Adipose tissue (tissue), 3 donors: ENCODE results near the gene HAO1. TPM values are rescaled to one million over a fixed set of nuclear protein-coding genes. Genes with fewer than 3 reads are reported as not detected.
"Not testable (repeated sequence)": the region's sequence is repeated elsewhere in the genome, so short reads cannot be mapped to it uniquely, and the experiment has no call there.

ENCODE experiments used
- H3K27ac ChIP-seq: one replicate; pipeline ENCODE4 v1.5.1; 2013; ENCODE audit warnings: low read depth, low read length
- WGBS, 3 donors: extraction: QIAGEN DNeasy Blood & Tissue Kit; methylation state at CpG; one replicate each; pipeline ENCODE4 v1.1.7; 2013; 5-methylcytosine and 5-hydroxymethylcytosine counted together
- polyA plus RNA-seq, 3 donors: library from polyadenylated mRNA; stranded (reverse); fragments of 200-250 nt; gene quantifications; one replicate each; pipeline ENCODE4 v1.2.3, GENCODE V29; 2013
- donor health status: healthy with polysubstance abuse.
- donor health status: Bipolar disorder and iron deficiency.
- donor health status: healthy.

HAO1 gene
- polyA plus RNA-seq, 3 donors, result not detected

GRCh38 chr20:7882076-7882475 lies 58.2 kb downstream of the HAO1 start:
- H3K27ac ChIP-seq, result no peak overlapping the region
- 84 to 89% (median 89%) methylated on average over 4 of the region's 4 CpGs for WGBS, 3 donors

DNA sequence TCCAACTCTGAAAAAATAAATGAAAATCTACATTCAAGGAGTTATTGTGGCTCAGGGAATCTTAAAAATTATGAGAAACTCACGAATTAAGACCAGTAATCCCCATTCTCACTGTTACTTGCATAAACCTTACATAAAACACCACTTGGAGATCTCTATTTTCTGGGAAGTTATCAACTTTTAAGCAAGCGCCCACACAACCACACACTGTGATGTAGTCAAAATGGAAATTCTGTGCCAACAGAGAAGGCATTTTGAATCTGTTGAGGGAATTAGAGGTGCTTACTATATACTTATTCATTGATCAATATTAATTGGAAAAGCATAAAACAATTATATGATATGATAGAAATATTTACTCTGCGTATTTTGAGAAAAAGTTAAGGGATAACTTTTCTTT lies 58.7 kb downstream of the HAO1 start:
- 69 to 85% (median 83%) methylated on average over 3 of the region's 3 CpGs for WGBS, 3 donors
- no peak overlapping the region for H3K27ac ChIP-seq

DNA sequence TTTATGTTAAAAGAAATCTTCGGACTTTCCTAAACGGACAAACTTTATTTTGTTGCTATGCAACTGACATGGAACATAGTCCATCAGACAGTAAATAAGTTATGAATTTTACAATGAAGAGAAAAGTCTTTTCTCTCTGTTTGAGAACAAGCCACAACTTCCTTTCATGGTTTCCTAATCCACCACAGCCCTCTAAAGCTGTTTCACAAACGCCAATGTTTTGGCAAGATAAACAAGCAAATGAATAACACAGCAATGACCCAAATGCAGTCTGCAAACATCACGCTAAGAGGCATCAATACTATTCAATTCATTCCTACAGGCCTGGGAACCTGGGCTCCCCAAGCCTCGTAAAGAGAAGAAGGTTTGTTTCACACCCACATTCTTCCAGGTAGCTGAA lies 60.4 kb downstream of the HAO1 start:
- 15 to 30% (median 30%) methylated on average over 5 of the region's 5 CpGs for WGBS, 3 donors

DNA sequence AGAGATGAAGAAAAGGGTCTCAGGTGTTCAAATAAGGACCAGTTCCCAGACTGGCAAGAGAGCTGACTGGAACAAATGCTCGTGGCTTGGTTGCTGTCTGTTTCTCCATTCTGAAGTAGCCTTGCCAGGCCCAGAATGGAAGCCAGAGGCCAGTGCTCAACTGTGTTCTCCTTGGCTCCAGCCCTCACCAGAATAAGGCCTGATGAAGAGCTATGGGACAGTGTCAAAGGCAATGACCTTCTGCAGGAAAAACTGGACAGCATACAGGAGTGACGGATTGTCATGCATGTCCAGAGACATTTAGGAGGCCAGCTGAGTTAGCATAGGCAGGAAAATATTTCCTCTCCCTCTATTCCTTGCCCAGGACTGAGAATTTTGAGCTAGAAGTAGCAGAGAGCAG lies 72.2 kb downstream of the HAO1 start:
- no peak overlapping the region for H3K27ac ChIP-seq
- WGBS, 3 donors, result 66 to 70% (median 66%) methylated on average over 2 of the region's 2 CpGs

More for the DNA sequence above, 60.4 kb downstream of the HAO1 start:
- H3K27ac ChIP-seq, result no peak overlapping the region

DNA sequence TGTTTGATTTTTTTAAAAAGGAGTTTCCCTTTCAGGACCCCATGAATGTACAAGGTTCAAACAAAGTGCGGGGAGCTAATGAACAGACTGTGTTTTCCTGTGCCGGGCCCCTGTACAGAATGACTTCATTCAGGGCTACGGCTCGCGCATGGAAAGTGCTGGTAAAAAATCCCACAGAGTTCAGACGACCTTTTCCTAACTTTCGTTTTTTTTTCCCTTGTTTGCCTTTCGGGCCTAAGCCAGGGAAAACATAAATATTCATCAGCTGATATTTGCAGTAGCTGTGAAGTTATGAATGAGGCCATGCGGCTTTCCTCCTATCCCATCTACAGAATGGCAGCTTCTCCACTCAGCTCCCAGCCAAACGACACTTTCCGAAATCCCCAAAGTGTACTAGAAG lies 74.0 kb downstream of the HAO1 start:
- no peak overlapping the region for H3K27ac ChIP-seq
- 23 to 58% (median 46%) methylated on average over 11 of the region's 11 CpGs for WGBS, 3 donors

- WGBS, 3 donors, result 9 to 28% (median 25%) methylated on average over 3 of the region's 3 CpGs
- no peak overlapping the region for H3K27ac ChIP-seq
Observed at GRCh38 chr20:7859356-7859802, 80.9 kb downstream of the HAO1 start.

DNA sequence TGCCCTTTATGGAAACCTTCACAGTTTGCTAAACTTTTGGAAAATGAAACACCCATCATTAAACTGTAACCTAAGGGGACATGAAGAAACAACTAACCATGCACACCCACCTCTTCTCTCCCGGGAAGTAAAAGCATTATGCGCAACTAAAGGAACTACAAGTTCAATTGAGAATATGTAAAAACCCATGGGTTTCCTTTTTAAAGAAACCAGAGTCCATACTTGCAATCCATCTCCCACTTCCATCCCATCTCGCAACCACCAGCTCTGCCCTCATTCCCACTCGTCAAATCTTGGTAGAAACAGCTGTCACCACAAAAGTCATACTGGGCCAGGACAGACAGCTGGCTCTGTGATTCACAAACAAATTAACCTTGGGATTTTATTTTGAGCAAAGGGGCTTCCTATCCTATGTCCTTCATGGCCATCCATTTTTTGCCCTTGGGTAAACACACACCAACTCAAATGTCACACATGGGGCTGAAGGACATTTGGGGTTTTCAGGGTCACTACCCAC lies 81.5 kb downstream of the HAO1 start:
- 49 to 77% (median 73%) methylated on average over 4 of the region's 4 CpGs for WGBS, 3 donors
- H3K27ac ChIP-seq, result no peak overlapping the region

GRCh38 chr20:7856756-7857155 lies 83.5 kb downstream of the HAO1 start:
- 24 to 44% (median 33%) methylated on average over 2 of the region's 2 CpGs for WGBS, 3 donors
- no peak overlapping the region for H3K27ac ChIP-seq

DNA sequence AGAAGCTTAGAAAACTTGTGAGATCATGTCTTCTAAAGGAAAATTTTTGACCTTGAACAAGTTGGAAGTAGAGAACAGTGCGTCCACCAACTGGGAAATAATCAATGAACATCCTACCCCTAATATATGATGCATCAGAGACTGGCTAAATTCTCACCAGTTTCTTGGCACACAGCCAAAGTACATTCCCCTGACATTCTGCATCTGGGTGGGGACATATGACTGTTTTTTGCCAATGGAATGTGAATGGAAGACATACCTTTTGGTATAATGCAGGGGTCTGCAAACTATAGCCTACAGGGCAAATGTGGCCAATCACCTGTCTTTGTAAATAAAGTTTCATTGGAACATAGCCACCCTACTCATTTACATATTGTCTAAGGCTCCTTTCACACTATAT lies 84.7 kb downstream of the HAO1 start:
- no peak overlapping the region for H3K27ac ChIP-seq
- WGBS, 3 donors, result 40 to 80% (median 79%) methylated on average over 1 of the region's 1 CpG

- no peak overlapping the region for H3K27ac ChIP-seq
Observed at GRCh38 chr20:7853493-7853892, 86.8 kb downstream of the HAO1 start.

DNA sequence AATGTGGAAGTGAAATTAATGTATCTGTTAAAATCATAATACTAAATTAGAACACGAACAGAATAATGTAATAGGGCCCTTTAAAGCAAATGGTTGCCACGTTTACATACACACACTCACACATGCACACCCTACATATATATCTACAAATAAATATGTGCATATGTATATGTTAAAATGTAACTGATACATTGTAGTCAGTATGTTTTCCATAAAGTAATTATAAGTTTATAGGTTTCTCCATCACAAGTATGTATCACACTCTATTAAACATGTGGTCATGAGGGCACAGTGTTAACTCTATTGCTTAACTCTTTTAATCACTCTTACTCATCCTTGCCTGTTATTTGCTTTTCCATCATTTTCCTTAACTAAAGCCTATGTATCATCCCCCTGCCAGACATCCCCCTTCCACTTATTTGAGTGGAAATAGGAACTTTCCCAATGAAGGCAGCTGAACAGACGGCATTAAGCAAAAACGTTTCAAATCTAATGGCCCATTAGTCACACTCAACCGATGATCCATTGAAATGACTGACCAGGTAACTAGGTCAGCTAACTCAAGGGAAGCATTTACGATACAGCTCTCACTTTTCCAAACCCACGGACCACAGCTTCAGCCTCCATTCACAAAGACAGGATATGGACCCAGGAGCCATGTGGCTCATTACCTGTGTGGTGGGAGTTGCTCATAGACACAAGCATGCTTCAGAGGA lies 89.3 kb downstream of the HAO1 start:
- no peak overlapping the region for H3K27ac ChIP-seq
- 77 to 84% (median 83%) methylated on average over 7 of the region's 7 CpGs for WGBS, 3 donors

DNA sequence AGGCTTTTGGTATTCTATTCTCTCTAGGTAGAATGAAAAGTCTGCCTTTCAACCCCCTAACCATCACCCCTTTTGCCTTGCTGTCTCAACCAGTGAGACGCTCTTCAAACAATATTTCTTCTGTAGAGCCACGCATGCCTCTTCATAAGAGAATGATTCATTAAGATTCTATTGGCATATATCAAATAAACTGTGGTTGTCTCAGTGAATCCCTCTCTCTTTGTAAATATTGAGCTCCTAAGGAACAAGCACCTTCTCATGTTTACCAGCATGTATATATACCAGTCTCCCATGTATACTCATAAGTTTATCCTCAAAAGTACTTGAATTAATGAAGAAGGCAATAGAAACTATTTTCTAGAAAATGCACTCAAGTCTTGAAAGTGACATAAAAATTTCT lies 90.6 kb downstream of the HAO1 start:
- WGBS, 3 donors, result 89 to 97% (median 93%) methylated on average over 2 of the region's 2 CpGs

DNA sequence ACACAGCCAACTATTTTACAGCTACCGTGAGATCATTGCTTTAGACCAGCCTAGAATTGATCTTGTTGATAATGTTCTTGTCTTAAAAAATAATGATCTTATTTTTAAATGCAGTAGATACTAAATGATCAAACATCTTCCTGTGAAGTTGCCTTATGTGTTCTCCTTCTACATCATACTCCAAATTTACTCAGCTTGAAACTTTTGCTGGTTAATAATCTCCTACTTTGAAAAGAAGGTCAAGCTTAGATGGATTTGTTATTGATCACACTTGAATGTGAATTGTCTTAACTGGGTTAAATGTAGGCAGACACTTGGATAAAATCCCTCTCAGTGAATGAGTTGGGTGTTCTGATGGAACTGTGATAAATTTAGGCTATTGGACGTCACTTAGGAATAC lies 91.9 kb downstream of the HAO1 start:
- WGBS, 3 donors, result 46 to 87% (median 79%) methylated on average over 2 of the region's 2 CpGs
- H3K27ac ChIP-seq, result no peak overlapping the region

More for the DNA sequence above, 90.6 kb downstream of the HAO1 start:
- no peak overlapping the region for H3K27ac ChIP-seq

GRCh38 chr20:7843613-7844012 lies 96.6 kb downstream of the HAO1 start:
- H3K27ac ChIP-seq, result no peak overlapping the region

DNA sequence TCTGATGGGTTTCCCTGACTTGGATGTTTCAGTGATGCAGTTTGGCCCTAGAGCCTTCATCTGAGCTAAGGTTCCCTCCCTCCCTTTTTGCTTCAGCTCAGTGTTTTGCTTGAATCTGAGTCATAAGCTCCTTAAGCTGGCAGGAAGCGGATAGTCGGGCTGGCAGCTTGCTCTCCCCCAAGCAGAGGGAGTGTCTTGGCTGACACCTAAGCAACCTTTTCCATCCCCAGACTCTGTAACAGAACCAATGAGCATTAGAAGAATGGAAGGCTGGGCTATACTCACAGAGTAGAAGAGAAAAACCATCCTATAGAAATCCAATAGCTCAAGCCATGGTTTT lies 98.3 kb downstream of the HAO1 start:
- WGBS, 3 donors, result 25 to 63% (median 32%) methylated on average over 2 of the region's 2 CpGs
- no peak overlapping the region for H3K27ac ChIP-seq

- no peak overlapping the region for H3K27ac ChIP-seq
- WGBS, 3 donors, result 46 to 74% (median 70%) methylated on average over 2 of the region's 2 CpGs
Observed at GRCh38 chr20:7841291-7841970, 98.8 kb downstream of the HAO1 start.

GRCh38 chr20:7836076-7836475 lies 104.2 kb downstream of the HAO1 start:
- H3K27ac ChIP-seq, result no peak overlapping the region

DNA sequence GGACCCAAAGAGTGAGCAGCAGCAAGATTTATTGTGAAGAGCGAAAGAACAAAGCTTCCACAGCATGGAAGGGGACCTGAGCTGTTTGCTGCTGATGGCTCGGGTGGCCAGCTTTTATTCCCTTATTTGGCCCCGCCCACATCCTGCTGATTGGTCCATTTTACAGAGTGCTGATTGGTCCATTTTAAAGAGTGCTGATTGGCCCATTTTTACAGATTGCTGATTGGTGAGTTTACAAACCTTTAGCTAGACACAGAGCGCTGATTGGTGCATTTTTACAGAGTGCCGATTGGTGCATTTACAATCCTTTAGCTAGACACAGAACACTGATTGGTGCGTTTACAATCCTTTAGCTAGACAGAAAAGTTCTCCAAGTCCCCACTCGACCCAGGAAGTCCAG lies 105.8 kb downstream of the HAO1 start:
- 77 to 86% (median 83%) methylated on average over 7 of the region's 7 CpGs for WGBS, 3 donors
- not testable (repeated sequence) for H3K27ac ChIP-seq
